Esophagus muscularis mucosa (tissue), 4 donors: Measurements from ENCODE around the gene PASK.

Source experiments
- CTCF ChIP-seq, 3 experiments: fragments of 200-600 bp in 2 of 3; fragments of 450-650 bp in 1 of 3; sonication (generic) in 2 of 3; IDR thresholded peaks; one replicate each; pipeline ENCODE4 v1.5.1; 2017 to 2019; ENCODE audit warnings: antibody characterized with exemption in 3 of 3, mild to moderate bottlenecking in 2 of 3, moderate library complexity in 1 of 3
- EP300 ChIP-seq: sonication (generic); formaldehyde crosslinking; IDR thresholded peaks from one replicate; pipeline ENCODE4 v1.6.1; 2017; ENCODE audit warnings: antibody characterized with exemption
- POLR2A ChIP-seq: fragments of 450-650 bp; IDR thresholded peaks from one replicate; pipeline ENCODE4 v1.6.1; 2017; ENCODE audit warnings: antibody characterized with exemption, moderate library complexity, mild to moderate bottlenecking, low read depth
- POLR2AphosphoS5 ChIP-seq, 2 donors: sonication (generic); formaldehyde crosslinking; IDR thresholded peaks; one replicate each; pipeline ENCODE4 v1.6.1; 2017; ENCODE audit warnings: antibody characterized with exemption in 2 of 2

GRCh38 chr2:241111440-241111805 is 37.8 kb downstream of the PASK start:
- no peak for TF ChIP-seq EP300
- no peak for TF ChIP-seq POLR2AphosphoS5 (IDR thresholded peaks at IDR 0.05)
- no peak for TF ChIP-seq CTCF (IDR thresholded peaks at IDR 0.05)
- TF ChIP-seq POLR2A = no peak
